Embryonic facial prominence (tissue), 1 donor: ENCODE results near the gene IRGQ.
"Not testable (repeated sequence)": the region's sequence is repeated elsewhere in the genome, so short reads cannot be mapped to it uniquely, and the experiment has no call there.

Source experiments
- DNase-seq: peaks from one replicate; pipeline ENCODE4 v3.0.0-alpha.2; 2016; ENCODE audit errors: extremely low spot score

IRGQ gene

DNA sequence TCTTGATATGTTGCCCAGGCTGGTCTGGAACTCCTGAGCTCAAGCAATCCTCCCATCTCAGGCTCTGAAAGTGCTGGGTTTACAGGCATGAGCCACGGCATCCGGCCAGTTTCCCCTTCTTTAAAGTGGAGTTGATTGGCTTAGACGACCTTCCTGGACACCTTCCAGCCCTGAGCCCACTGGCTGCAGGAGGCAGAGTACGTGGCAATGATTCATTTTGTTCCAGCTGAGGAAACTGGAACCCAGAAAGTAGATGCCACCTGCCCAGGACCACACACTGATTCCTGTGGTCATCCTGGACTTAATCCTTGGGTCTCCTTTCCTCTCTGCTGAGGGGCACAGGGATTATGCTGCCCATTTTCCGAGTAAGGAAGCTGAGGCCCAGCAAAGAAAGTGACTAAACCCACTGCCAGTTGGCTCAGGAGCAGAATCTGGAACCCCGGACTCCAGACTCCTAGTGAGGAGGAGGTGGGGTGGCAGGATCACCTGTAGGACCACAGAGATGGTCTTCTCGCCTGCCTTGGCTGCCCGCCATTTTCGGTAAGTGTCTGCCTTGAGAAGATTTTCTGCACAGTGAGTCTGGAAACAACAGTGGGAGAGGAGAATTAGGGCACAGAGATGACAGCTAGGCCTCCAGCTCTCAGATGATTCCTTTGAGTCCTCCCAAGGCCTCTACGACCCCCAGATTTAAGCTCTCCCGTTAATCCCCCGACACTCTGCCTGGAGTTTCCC is 21.3 kb downstream of the IRGQ start:
- DNase-seq = no peak

DNA sequence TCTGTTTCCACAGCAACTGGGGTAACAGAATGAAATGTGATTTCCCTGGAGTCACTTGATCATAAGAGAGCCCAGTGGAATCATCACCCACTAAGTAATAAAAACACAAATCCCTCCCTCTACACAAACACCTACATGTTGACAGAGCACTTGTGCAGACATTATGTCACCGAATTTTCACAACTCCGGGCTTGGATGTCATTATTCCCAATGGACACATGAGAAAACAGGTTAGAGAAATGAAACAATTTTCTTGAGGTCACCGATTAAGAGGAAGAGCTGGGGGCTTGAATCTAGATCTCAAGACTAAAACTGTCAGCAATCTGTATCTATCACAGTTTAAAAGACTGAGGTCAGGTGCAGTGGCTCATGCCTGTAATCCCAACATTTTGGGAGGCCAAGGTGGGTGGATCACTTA is 23.8 kb downstream of the IRGQ start:
- no peak for DNase-seq

DNA sequence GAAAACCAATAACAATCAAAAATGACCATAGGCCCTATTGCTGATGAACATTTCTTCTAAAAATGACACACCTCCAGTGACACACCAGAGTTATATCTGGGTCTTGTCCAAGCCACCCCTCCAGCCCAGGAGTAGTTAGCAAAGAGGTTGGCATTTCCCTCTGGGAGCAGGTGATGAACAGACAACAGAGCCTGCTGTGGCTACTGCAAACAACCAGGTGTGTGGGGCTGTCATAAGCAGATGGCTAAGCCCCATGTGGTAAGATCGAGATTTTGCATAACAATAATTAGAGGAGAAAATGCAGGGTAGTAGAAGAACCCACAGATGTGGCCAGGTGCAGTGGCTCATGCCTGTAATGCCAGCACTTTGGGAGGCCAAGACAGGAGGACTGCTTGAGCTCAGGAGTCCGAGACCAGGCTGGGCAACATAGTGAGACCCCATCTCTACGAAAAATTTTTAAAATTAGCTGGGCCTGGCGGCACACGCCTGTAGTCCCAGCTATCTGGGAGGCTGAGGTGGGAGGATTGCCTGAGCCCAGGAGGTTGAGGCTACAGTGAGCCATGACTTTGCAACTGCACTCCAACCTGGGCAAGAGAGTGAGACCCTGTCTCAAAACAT is 25.7 kb downstream of the IRGQ start:
- DNase-seq = no peak

DNA sequence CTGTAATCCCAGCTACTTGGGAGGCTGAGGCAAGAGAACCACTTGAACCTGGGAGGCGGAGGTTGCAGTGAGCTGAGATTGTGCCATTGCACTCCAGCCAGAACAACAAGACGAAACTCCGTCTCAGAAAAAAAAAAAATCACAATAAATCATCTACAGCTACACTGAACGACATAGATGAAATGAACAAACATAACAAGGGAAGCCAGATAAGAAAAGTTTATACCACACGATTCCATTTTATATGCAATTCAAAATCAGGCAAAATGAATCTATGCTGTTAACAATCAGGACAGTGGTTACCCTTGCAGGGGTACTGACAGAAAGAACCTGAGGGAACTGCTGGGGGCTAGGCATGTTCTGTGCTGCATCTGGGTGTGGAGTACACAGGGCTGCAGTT is 26.3 kb downstream of the IRGQ start:
- no peak for DNase-seq

DNA sequence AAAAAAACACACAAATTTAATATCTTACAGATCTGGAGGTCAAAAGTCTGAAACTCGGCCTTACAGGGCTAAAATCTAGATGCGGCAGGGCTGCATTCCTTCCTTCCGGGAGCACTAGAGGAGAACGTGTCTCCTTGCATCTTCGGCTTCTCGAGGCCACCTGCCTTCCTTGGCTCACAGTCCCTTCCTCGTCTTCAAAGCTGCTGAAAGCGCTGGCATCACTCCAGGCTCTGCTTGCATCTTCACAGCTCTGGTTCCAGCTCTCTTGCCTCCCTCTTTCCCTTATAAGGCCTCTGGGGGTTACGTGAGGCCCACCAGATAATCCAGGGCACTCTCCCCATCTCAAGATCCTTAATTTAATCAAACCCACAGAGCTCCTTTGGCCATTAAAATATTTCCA is 31.1 kb downstream of the IRGQ start:
- DNase-seq = no peak

DNA sequence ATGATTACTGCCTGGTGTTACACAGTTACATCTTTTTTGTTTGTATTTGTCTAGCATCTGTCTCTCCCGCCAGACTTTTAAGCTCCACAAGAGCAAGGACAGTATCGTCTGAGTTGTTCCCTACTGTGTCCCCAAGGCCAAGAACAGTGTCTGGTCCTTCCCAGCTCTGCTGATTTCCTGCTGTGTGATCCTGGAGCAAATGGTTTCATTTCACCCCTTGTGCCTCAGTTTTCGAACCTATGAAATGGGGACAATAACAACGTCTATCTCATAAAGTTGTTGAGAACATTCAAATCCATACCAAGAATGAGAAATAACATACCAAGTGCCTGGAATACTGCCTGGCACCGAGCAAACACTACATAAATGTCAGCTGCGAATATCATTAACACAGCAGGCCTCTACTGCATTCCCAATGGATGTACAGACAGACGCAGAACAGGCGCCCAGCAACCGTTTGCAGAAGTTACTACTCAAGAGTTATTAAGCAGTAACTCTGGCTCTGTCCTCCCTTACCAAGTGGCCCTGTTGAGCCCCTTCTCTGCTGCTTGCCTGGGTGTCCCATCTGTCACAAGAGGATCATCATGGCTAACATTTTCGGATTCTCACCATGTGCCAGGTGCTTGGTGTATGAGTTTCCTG is 32.0 kb downstream of the IRGQ start:
- DNase-seq = no peak

DNA sequence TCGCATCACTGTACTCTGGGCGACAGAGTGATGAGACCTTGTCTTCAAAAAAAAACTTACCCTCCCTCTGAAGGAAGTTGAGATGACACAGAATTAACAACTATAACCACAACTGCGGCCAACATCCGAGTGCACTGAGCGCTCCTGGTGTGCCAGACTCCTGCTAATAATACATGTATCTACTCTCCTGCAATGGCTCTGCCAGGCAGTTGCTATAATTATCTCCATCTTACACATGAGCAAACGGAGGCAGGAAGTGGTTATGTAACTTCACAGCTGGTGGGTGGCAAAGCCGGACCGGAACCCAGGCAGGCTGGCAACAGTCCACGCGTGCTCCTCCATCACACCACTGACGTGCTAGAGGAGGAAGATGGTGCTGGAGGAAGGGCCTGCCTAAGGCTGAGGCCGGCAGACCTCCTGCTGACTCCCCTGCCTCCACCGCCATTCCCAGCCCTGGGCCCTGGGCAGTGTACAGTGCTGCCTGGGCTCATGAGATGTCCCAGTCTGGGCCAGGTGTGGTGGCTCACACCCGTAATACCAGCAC is 33.2 kb downstream of the IRGQ start:
- DNase-seq = no peak

DNA sequence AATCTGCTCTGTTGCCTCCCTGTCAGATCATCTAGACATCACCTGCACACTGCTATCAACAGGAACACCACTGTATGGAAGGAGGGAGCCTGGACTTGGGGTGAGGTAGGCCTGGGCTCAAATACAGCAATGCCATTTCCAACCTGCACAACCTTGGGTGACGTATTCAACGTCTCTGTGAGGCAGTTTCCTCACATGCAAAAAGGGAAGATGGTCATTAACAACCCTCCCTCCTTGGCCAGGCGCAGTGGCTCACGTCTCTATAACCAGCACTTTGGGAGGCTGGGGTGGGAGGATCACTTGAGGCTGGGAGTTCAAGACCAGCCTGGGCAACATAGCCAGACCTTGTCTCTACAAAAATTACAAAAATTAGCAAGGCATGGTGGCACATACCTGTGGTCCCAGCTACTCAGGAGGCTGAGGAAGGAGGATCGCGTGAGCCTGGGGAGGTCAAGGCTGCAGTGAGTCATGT is 33.7 kb downstream of the IRGQ start:
- DNase-seq = no peak

DNA sequence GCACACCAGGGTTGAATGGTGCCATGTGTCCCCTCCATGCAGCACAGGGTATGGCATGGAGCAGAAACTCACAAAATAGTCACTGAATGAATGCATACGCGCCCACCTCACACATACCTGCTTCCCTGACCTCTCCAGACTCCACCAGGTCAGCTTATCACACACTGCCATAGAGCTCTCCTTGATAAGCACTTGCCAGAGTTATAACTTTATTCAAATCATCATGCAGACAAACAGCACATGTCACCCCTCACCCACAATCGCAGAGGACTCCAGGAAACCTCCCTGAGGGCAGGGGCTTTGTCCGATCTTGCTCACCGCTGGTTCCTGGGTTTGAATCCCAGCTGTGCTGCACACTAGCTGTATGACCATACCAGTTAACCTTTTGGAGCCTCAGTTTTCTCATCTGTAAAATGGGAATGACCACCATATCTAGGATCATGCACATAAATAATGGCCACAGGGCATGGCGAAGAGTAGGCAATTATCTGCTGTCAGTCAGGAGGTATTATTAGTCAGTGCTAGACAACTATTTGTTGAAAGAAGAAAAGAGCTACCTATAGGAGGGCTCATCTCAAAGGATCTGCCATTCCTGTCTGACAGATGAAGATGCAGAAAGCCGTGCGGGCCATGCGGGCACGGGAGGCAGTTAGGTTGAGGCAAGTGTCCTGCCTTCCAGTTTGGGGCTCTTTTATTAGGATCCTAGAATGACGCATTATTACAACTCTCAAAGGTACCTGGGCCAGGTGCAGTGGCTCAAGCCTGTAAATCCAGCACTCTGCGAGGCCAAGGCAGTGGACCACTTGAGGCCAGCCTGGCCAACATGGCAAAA is 34.6 kb downstream of the IRGQ start:
- no peak for DNase-seq

DNA sequence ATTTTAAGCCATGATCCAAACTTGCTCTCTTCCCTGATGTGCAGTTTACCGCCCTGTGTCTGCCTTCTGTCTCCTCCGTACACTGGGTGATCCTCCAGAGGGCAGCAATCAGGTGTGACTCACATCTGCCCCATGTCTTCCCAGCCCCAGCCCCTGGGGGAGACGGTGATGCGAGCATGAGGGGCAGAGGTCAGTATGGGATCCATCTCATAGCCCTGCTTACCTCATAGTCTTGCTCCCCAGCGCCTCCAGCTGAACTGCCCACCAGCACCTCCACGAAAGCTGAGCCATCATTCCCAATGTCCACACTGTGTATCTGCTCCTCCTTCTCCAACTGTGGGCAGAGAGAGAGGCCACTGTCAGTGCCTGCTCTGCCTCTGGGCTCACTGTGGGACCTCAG is 35.2 kb downstream of the IRGQ start:
- DNase-seq = no peak

DNA sequence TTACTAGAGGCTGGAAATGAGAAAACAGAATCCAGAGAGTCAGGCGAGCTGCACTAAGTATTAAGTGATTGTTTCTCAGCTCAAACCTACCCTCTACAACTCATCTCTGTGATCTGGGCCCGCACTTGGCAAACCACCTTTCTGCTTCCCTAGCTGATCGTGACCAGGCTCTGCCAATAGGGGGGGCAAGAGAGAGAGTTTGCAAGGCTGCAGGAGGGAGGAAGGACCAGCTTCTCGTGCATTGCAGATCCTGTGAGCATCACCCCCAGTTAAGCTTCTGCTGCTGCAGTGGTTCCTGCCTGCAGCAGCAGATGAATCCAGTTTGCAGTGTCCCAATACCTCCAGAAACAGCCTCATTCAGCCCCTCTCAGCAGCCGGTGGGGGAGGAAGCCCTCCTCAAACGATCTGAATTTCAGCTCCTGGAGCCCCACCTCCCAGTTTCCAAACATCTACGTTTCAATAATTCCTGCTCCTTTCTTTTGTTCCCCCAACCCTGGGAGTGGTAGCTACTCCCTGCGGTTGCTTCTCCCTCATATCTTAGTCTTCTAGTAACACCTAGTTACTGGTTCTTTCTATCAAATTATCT is 40.7 kb downstream of the IRGQ start:
- no peak for DNase-seq

DNA sequence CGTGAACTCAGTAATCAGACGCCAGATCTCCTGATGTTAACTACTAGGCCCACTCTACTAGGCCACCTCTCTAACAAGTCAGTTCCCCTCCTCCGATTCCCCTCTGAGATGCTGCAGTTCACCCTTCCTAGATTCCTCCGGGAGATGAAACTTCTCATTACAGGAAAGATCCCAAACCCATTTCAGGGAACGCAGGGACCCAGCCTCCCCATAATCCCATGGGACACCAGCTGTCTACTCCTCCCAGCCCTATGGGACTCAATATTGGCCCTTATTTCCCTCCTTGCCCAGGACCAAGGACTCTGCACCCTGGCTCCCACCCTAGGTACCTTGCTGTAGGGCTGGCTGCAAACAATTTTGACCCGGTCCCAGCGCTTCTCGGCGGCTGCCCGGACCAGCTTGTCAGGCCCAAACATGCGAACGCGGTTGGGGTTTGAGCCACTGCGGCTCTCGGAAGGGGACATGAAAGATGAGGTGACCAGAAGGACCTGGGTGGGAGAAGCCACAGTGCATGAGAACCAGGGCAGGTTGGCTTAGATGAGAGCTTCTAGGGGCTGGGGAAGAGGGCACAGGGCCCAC is 41.5 kb downstream of the IRGQ start:
- no peak for DNase-seq

DNA sequence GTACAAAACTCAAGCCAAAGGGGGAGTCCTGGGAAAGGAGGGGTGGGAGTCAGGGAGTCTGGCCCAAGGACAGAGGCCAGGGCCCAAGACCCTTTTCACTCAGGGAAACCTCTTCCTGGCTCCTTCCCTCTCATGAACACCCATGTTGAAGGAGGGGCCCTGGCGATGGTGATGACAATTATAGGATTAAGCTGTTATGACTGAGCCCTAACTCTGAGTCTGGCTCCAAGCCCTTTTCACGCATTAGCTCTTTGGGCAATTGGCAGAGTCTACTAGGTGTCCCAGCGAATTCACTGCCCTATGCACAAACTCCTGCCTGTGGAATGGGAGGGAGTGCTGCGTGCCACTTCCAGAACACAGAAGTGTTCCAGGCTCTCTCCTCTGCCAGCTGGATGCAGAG is 42.3 kb downstream of the IRGQ start:
- no peak for DNase-seq

DNA sequence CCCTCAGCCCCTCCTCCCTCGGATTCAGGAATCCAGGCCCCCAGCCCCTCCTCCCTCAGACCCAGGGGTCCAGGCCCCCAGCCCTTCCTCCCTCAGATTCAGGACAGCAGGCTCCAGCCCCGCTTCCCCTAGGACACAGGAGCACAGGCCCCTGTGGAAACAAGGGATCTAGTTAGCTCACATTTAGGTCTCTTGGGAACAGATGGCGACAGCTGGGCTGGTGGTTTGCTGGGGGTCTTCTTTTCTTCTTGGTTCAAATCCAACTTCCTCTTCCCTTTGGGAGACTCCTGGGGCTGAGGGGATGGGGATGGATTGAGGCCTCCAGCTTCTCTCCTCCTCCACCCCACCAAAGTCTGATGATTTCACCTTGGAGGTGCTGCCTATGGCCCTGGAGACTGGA is 43.3 kb downstream of the IRGQ start:
- no peak for DNase-seq

DNA sequence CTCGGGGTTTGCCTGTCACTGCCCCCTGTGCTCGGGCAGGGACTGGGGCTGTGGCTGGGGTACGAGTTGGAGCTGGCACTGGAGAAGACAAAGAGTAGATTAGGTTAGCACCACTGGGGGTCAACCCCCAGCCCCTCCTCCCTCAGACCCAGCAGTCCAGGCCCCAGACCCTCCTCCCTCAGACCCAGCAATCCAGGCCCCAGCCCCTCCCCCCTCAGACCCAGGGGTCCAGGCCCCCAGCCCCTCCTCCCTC is 43.8 kb downstream of the IRGQ start:
- DNase-seq = no peak

DNA sequence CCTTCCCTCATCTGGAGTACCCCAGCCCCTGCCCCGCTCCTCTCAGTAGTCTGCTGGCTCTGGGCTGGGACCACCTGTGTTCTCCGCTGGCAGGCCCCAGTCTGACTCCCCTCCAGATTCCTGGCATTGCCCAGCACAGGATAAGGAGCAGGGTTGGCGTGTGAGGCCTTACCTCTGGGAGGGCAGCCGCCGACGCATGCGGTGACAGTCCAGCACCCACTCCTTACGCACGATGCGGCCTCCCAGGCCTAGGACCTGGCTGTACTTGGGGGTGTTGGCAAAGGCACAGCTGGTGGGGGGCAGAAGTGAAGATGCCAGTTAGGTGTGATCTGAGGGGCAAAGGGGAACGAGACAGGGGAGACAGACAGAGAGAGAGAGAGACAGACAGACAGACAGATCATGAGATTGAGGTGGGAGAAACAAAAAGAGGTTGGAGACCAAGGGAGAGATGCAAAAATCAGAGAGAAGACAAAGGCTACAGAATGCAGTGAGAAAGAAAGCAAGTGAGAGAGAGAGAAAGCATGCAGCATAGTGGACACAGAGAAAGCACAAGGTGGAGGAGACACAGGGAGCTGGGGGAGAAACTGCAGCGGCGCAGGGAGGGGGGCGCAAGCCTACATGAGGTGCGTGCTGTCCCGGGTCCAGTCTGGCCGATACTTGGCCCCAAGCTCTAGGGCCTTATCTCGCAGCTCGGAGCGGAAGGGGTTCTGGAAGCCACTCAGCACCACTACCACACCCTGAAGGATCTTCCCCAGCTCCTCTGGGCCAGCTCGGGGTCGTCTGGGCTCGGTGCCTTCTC is 44.3 kb downstream of the IRGQ start:
- DNase-seq = no peak

DNA sequence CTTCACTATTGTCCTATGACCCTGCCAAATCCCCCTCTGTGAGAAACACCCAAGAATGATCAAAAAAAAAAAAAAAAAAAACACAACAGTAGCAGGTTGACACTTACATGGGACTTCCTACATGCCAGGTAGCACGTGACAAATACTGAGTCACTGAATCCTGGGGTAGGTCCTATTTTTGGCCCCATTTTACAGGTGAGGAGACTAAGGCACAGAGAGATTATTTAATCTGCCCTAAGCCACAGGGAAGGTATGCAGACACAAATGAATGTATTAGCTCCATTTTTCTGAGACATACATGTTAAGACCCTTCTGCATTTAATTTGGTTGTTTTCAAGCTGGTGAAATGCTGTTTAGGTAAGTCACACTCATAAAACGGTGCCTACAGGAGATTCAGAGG is 47.2 kb downstream of the IRGQ start:
- DNase-seq = no peak

DNA sequence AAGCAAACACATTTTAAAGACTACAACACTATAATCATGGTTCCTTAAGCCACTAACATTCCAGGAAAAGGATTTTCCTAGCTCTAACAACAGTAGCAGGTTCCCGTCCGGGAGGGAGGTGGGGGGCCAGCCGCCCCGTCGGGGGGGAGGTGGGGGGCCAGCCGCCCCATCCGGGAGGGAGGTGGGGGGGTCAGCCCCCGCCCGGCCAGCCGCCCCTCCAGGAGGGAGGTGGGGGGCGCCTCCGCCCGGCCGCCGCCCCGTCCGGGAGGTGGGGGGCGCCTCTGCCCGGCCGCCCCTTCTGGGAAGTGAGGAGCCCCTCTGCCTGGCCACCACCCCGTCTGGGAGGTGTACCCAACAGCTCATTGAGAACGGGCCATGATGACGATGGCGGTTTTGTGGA is 48.0 kb downstream of the IRGQ start:
- DNase-seq = not testable (repeated sequence)

DNA sequence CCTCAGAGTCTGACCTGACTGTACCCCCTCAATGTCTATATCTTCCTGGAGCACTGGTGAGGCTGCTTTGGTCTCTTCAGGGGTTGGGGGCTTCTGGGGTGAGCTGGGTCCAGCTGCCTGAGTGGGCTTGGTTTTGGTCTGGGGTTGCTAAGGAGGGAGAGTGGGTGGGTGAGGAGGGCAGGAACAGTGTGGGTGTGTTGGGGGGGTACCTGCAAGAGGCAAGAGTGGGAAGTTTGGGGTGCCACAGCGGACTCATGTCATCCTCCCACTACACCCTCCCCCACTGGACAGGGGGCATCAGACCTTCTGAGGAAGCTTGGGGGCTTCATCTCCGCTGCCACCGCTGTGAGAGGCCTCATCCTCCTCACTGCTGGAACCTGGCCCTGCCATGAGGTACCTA is 49.4 kb downstream of the IRGQ start:
- DNase-seq = no peak

DNA sequence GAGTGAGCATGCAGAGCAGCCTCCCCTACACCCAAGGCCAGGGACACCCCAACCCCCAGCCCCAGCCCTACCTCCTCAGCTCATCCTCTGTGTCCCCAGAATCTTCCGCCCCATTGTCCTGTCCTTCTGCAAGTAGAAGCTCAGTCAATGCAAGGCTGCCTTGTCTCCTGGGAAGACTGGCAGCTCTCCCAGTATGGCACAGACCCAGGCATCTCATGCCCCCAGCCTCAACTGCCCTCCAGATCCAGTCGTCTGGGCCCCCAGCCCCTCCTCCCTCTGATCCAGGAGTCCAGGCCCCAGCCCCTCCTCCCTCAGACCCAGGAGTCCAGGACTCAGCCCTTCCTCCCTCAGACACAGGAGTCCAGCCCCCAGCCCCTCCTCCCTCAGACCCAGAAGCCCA is 50.0 kb downstream of the IRGQ start:
- no peak for DNase-seq

DNA sequence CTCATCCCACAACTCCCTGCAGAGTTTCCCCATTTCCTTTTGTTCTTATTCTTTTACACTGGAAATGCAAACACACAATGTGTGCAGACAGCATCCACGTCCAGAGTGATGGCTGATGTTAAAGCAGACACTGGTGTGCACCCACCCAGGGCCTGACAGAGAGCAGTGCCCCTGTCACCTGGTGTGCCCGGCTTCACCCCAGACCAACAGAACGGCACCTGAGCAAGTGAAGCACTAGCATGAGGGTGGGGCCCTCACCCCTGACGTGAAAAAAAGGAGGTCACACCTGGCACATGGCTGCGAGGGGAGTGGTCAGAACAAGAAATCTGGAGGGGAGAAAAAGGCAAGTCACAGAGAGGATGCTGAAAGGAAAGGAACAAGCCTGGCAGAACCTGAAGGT is 50.7 kb downstream of the IRGQ start:
- no peak for DNase-seq
